Tongue (tissue), 2 donors: Measurements from ENCODE around the gene GABRR1. TPM values are rescaled to one million over a fixed set of nuclear protein-coding genes. Genes with fewer than 3 reads are reported as not detected.

ENCODE experiments used
- DNase-seq: peaks from one replicate; pipeline ENCODE4 v3.0.0-alpha.2; 2015
- total RNA-seq: library from RNA; depleted of rRNA; stranded (reverse); fragments of >200 nt; gene quantifications from one replicate; pipeline ENCODE4 v1.2.3, GENCODE V29; 2014

Gene GABRR1
- total RNA-seq, 1 donor from 2014 or later: 0.41 TPM

- no peak for DNase-seq
Measured at GRCh38 chr6:89215391-89215790, 1.8 kb downstream of the GABRR1 start.

- no peak for DNase-seq
Measured at GRCh38 chr6:89214197-89214596, 3.0 kb downstream of the GABRR1 start.

GRCh38 chr6:89212472-89212871 lies 4.7 kb downstream of the GABRR1 start:
- no peak for DNase-seq

- DNase-seq: no peak
Measured at GRCh38 chr6:89209457-89209856, 7.7 kb downstream of the GABRR1 start.

- peak; percentile 56 for DNase-seq
Measured at GRCh38 chr6:89208551-89208950, 8.6 kb downstream of the GABRR1 start.

GRCh38 chr6:89205819-89206218 lies 11.3 kb downstream of the GABRR1 start:
- DNase-seq: no peak

GRCh38 chr6:89204096-89204495 lies 13.1 kb downstream of the GABRR1 start:
- DNase-seq: peak; percentile 72

- DNase-seq: peak; percentile 72
Measured at GRCh38 chr6:89200706-89201215, 16.4 kb downstream of the GABRR1 start.

- no peak for DNase-seq
Measured at GRCh38 chr6:89199579-89199978, 17.6 kb downstream of the GABRR1 start.

- DNase-seq: no peak
Measured at GRCh38 chr6:89198235-89198634, 18.9 kb downstream of the GABRR1 start.

- no peak for DNase-seq
Measured at GRCh38 chr6:89197141-89197540, 20.0 kb downstream of the GABRR1 start.

- no peak for DNase-seq
Measured at GRCh38 chr6:89194559-89194958, 22.6 kb downstream of the GABRR1 start.

- DNase-seq: no peak
Measured at GRCh38 chr6:89190741-89191140, 26.4 kb downstream of the GABRR1 start.

- DNase-seq: no peak
Measured at GRCh38 chr6:89187504-89187903, 29.7 kb downstream of the GABRR1 start.

- no peak for DNase-seq
Measured at GRCh38 chr6:89186762-89187161, 30.4 kb downstream of the GABRR1 start.

GRCh38 chr6:89184344-89184743 lies 32.8 kb downstream of the GABRR1 start:
- DNase-seq: no peak

GRCh38 chr6:89183294-89183693 lies 33.9 kb downstream of the GABRR1 start:
- no peak for DNase-seq

GRCh38 chr6:89180971-89181370 lies 36.2 kb downstream of the GABRR1 start:
- DNase-seq: peak; percentile 79

- no peak for DNase-seq
Measured at GRCh38 chr6:89180112-89180511, 37.0 kb downstream of the GABRR1 start.

- no peak for DNase-seq
Measured at GRCh38 chr6:89173634-89174033, 43.5 kb downstream of the GABRR1 start.

GRCh38 chr6:89172131-89172530 lies 45.0 kb downstream of the GABRR1 start:
- peak; percentile 30 for DNase-seq

- peak; percentile 31 for DNase-seq
Measured at GRCh38 chr6:89162047-89162371, 55.1 kb downstream of the GABRR1 start.

- DNase-seq: peak; percentile 25
Measured at GRCh38 chr6:89161326-89162046, 55.7 kb downstream of the GABRR1 start.

GRCh38 chr6:89160331-89161092 lies 56.6 kb downstream of the GABRR1 start:
- DNase-seq: no peak
